HG03159 (cell line): ENCODE data around the gene C12orf76.
"Not testable (repeated sequence)": the region's sequence is repeated elsewhere in the genome, so short reads cannot be mapped to it uniquely, and the experiment has no call there.

Experiments used
- ATAC-seq: cut with Tn5 transposase; IDR thresholded peaks from one replicate; pipeline ENCODE4 v1.9.1; 2021; ENCODE audit warnings: mild to moderate bottlenecking, moderate library complexity; ENCODE audit not compliant: unreplicated experiment

Gene C12orf76

GRCh38 chr12:110048242-110049027 lies at the start of gene C12orf76:
Gene C12orf76, minus strand, starts transcription at chr12:110048522. Its CDS starts 27 bp downstream, at chr12:110048495.
- ATAC-seq = peak; percentile 93

- no peak for ATAC-seq
Observed at GRCh38 chr12:110093631-110094311, 45.4 kb upstream of the C12orf76 start.

- ATAC-seq = no peak
Observed at GRCh38 chr12:110091136-110091711, 42.9 kb upstream of the C12orf76 start.

GRCh38 chr12:110090266-110091135 lies 42.2 kb upstream of the C12orf76 start:
- ATAC-seq = no peak

GRCh38 chr12:110088936-110089335 lies 40.6 kb upstream of the C12orf76 start:
- no peak for ATAC-seq

GRCh38 chr12:110088216-110088615 lies 39.9 kb upstream of the C12orf76 start:
- ATAC-seq = not testable (repeated sequence)

- no peak for ATAC-seq
Observed at GRCh38 chr12:110084314-110085015, 36.1 kb upstream of the C12orf76 start.

- no peak for ATAC-seq
Observed at GRCh38 chr12:110080410-110080809, 32.1 kb upstream of the C12orf76 start.

GRCh38 chr12:110079477-110080400 lies 31.4 kb upstream of the C12orf76 start:
- ATAC-seq = peak; percentile 80

GRCh38 chr12:110077800-110078199 lies 29.5 kb upstream of the C12orf76 start:
- no peak for ATAC-seq

- no peak for ATAC-seq
Observed at GRCh38 chr12:110075880-110076279, 27.6 kb upstream of the C12orf76 start.

GRCh38 chr12:110074089-110074488 lies 25.8 kb upstream of the C12orf76 start:
- no peak for ATAC-seq

- no peak for ATAC-seq
Observed at GRCh38 chr12:110073049-110073831, 24.9 kb upstream of the C12orf76 start.

- not testable (repeated sequence) for ATAC-seq
Observed at GRCh38 chr12:110072636-110073035, 24.3 kb upstream of the C12orf76 start.

- ATAC-seq = no peak
Observed at GRCh38 chr12:110071967-110072366, 23.6 kb upstream of the C12orf76 start.

- ATAC-seq = no peak
Observed at GRCh38 chr12:110071504-110071903, 23.2 kb upstream of the C12orf76 start.

- ATAC-seq = no peak
Observed at GRCh38 chr12:110068654-110069053, 20.3 kb upstream of the C12orf76 start.

- ATAC-seq = not testable (repeated sequence)
Observed at GRCh38 chr12:110068115-110068514, 19.8 kb upstream of the C12orf76 start.
